SK-N-SH (cell line): ENCODE results near the gene CAPN3. TPM values are rescaled to one million over a fixed set of nuclear protein-coding genes. Genes with fewer than 3 reads are reported as not detected.

Experiments used
- CTCF ChIA-PET: fragments of 300-600, 350-600 bp; formaldehyde crosslinking; extraction: SDS; loops from one replicate; lab custom pipeline; 2021; lab: Yijun Ruan, JAX
- POLR2A ChIA-PET: fragments of 350-600 bp; sonication (Branson Sonifier 250); formaldehyde crosslinking; extraction: SDS; loops from one replicate; lab custom pipeline; 2020; ENCODE audit warnings: antibody characterized with exemption, inconsistent platforms; lab: Yijun Ruan, JAX
- DNase-seq: peaks from one replicate; pipeline ENCODE4 v3.0.0; 2012
- H2AFZ ChIP-seq: fragments of 200-600 bp; sonication (generic); 2 replicates; pipeline ENCODE4 v1.8.1; 2016; ENCODE audit warnings: antibody characterized with exemption, mild to moderate bottlenecking, low read depth
- H3F3A ChIP-seq: fragments of 200-600 bp; sonication (generic); replicated peaks from 2 replicates; pipeline ENCODE3; 2016; ENCODE audit warnings: antibody characterized with exemption, mild to moderate bottlenecking; ENCODE audit not compliant: insufficient read depth
- H3K27ac ChIP-seq, 2 experiments: fragments of 200-500 bp in 1 of 2; fragments of 200-600 bp in 1 of 2; sonication (Bioruptor generic) in 1 of 2; sonication (generic), shearing (Covaris generic) in 1 of 2; 2 replicates each; pipeline versions ENCODE4 v1.5.1 to v1.6.1; 2014 to 2016; ENCODE audit warnings: low read depth in 2 of 2, inconsistent platforms in 1 of 2, low read length in 1 of 2, mild to moderate bottlenecking in 1 of 2, mixed read lengths in 1 of 2
- H3K27me3 ChIP-seq: fragments of 200-600 bp; sonication (generic), shearing (Covaris generic); 2 replicates; pipeline ENCODE4 v1.6.1; 2016; ENCODE audit warnings: mixed run types; ENCODE audit not compliant: insufficient read depth
- H3K36me3 ChIP-seq, 2 experiments: fragments of 200-500 bp in 1 of 2; fragments of 200-600 bp in 1 of 2; sonication (Bioruptor generic) in 1 of 2; sonication (generic) in 1 of 2; replicated peaks in 1 of 2; 2 replicates each; pipeline versions ENCODE3 to v1.5.1; 2014 to 2016; ENCODE audit warnings: low read length in 1 of 2, mild to moderate bottlenecking in 1 of 2; ENCODE audit not compliant: insufficient read depth in 2 of 2, control insufficient read depth in 1 of 2
- H3K4me1 ChIP-seq, 2 experiments: fragments of 200-500 bp in 1 of 2; fragments of 200-600 bp in 1 of 2; sonication (Bioruptor generic) in 1 of 2; sonication (generic), shearing (Covaris generic) in 1 of 2; 2 replicates each; pipeline versions ENCODE4 v1.5.1 to v1.6.1; 2014 to 2016; ENCODE audit warnings: low read depth in 1 of 2, low read length in 1 of 2, mixed run types in 1 of 2; ENCODE audit not compliant: insufficient read depth in 2 of 2, control insufficient read depth in 1 of 2
- H3K4me2 ChIP-seq: fragments of 200-600 bp; sonication (generic), shearing (Covaris generic); 2 replicates; pipeline ENCODE4 v1.6.1; 2017; ENCODE audit warnings: mixed run types
- H3K4me3 ChIP-seq, 2 experiments: fragments of 200-500 bp in 1 of 2; fragments of 200-600 bp in 1 of 2; sonication (Bioruptor generic) in 1 of 2; sonication (generic), shearing (Covaris generic) in 1 of 2; 2 replicates each; pipeline versions ENCODE4 v1.5.1 to v1.8.1; 2014 to 2016; ENCODE audit warnings: low read depth in 2 of 2, inconsistent platforms in 1 of 2, low read length in 1 of 2, mild to moderate bottlenecking in 1 of 2, mixed read lengths in 1 of 2, moderate library complexity in 1 of 2
- H3K79me2 ChIP-seq: fragments of 200-600 bp; sonication (generic); 2 replicates; pipeline ENCODE4 v1.8.1; 2017; ENCODE audit warnings: mild to moderate bottlenecking; ENCODE audit not compliant: insufficient read depth
- H3K9ac ChIP-seq: fragments of 200-600 bp; sonication (generic); 2 replicates; pipeline ENCODE4 v1.6.1; 2017; ENCODE audit warnings: mixed run types
- H3K9me2 ChIP-seq: fragments of 200-600 bp; sonication (generic); 2 replicates; pipeline ENCODE4 v1.6.1; 2017; ENCODE audit warnings: mixed run types
- H3K9me3 ChIP-seq: fragments of 200-600 bp; sonication (generic); 2 replicates; pipeline ENCODE4 v1.6.1; 2017; ENCODE audit warnings: mixed run types, mild to moderate bottlenecking, moderate library complexity
- H4K20me1 ChIP-seq: fragments of 200-600 bp; sonication (generic); 2 replicates; pipeline ENCODE4 v1.6.1; 2017; ENCODE audit warnings: mild to moderate bottlenecking, mixed run types; ENCODE audit not compliant: insufficient read depth
- EP300 ChIP-seq, 2 experiments: IDR thresholded peaks; 2 replicates each; pipeline versions ENCODE4 v1.4.0 to v1.6.1; 2012; ENCODE audit warnings: borderline replicate concordance in 1 of 2, low read depth in 1 of 2, low read length in 1 of 2
- FOSL2 ChIP-seq: IDR thresholded peaks from 2 replicates; pipeline ENCODE4 v1.4.0; 2012; ENCODE audit warnings: low read depth, mild to moderate bottlenecking, moderate library complexity, borderline replicate concordance
- FOXJ3 ChIP-seq: sonication (generic); formaldehyde crosslinking; IDR thresholded peaks from 2 replicates; pipeline ENCODE4 v1.5.1; 2020; ENCODE audit warnings: mild to moderate bottlenecking, missing genetic modification reagents
- GATA2 ChIP-seq: sonication (generic); formaldehyde crosslinking; IDR thresholded peaks from 2 replicates; pipeline ENCODE4 v1.5.0; 2020; ENCODE audit warnings: mild to moderate bottlenecking, missing genetic modification reagents
- JUND ChIP-seq: IDR thresholded peaks from 2 replicates; pipeline ENCODE4 v1.4.0; 2012
- MAX ChIP-seq: IDR thresholded peaks from 2 replicates; pipeline ENCODE4 v1.4.0; 2012; ENCODE audit warnings: low read depth
- PBX3 ChIP-seq: IDR thresholded peaks from 2 replicates; pipeline ENCODE4; 2012
- POLR2AphosphoS5 ChIP-seq: IDR thresholded peaks from 2 replicates; pipeline ENCODE4 v1.6.1; 2012; ENCODE audit warnings: low read depth, low read length
- REST ChIP-seq: IDR thresholded peaks from 2 replicates; pipeline ENCODE4 v1.6.1; 2012; ENCODE audit warnings: mild to moderate bottlenecking, low read depth, low read length, moderate library complexity
- RFX5 ChIP-seq: IDR thresholded peaks from 2 replicates; pipeline ENCODE4 v1.6.1; 2012; ENCODE audit warnings: mild to moderate bottlenecking, improper control_type of control experiment, low read length
- TAF1 ChIP-seq: IDR thresholded peaks from 2 replicates; pipeline ENCODE4 v1.6.1; 2012; ENCODE audit warnings: low read depth, mild to moderate bottlenecking, low read length, moderate library complexity, borderline replicate concordance
- TCF12 ChIP-seq: IDR thresholded peaks from 2 replicates; pipeline ENCODE4 v1.4.0; 2012
- TEAD4 ChIP-seq: IDR thresholded peaks from 2 replicates; pipeline ENCODE4 v1.4.0; 2012; ENCODE audit warnings: mild to moderate bottlenecking, borderline replicate concordance; ENCODE audit not compliant: insufficient read depth
- WGBS: methylation state at CpG from one replicate; pipeline ENCODE4 v1.1.6; 2017; ENCODE audit warnings: low lambda C conversion rate; 5-methylcytosine and 5-hydroxymethylcytosine counted together
- polyA plus RNA-seq, 3 experiments: library from polyadenylated mRNA; depleted of rRNA; stranded (reverse); fragments of >200 nt; gene quantifications; 2 replicates each; pipeline ENCODE4 v1.2.3, GENCODE V29; 2012

CAPN3 gene
- polyA plus RNA-seq, 1 of the 3 experiments (the other 2 are of a cell fraction): 1.8 TPM

GRCh38 chr15:42348083-42348482 lies 11.2 kb upstream of the CAPN3 start:
- peak overlapping the region; percentile 33; the same call in 1 of the 2 replicates for H2AFZ ChIP-seq
- no peaks in the 10 kb centered on the region for H4K20me1 ChIP-seq
- POLR2A ChIA-PET: no interaction called here
- no peaks in the 10 kb centered on the region for H3K79me2 ChIP-seq
- no peaks in the 10 kb centered on the region for H3K9me2 ChIP-seq
- H3K4me3 ChIP-seq: no peak overlapping the region
- H3K4me2 ChIP-seq: 0 out of 2 replicates have a peak overlapping the region, but pooled peaks have one; percentile 1
- H3K27ac ChIP-seq: peak overlapping the region in 1 of 2 experiments; percentile 86; a peak in 3 of 4 replicates
- H3K4me1 ChIP-seq: peaks cover 0 to 10% of the 10 kb centered on the region in 2 experiments; a peak in 2 of 4 replicates
- WGBS: 15% methylated on average over 5 of the region's 5 CpGs
- H3K36me3 ChIP-seq: peaks cover 0 to 2% of the 10 kb centered on the region in 2 experiments
- CTCF ChIA-PET: interaction anchor here (0.7 kb wide), 1 partner anchor 75 kb away, joined by 3 read pairs; the partner anchor contains the start of genes GANC and TMEM87A
- peak overlapping the region; percentile 9; the same call in 1 of the 2 replicates for H3K9ac ChIP-seq
- TF ChIP-seq JUND (peak; percentile 82), FOXJ3 (CRISPR knock-in tag) (no peak), EP300 (IDR thresholded peaks at IDR 0.05; ENCODE audit: borderline replicate concordance in 1 of 2, low read depth in 1 of 2, low read length in 1 of 2) (peak in 1 of 2 experiments; percentile 67; a peak in 2 of 4 replicates), TAF1 (no peak), GATA2 (CRISPR knock-in tag) (no peak), PBX3 (peak; percentile 83), RFX5 (no peak), FOSL2 (peak; percentile 93), TEAD4 (peak; percentile 54; the same call in 1 of the 2 replicates), POLR2AphosphoS5 (peak; percentile 56; the same call in 1 of the 2 replicates), TCF12 (peak; percentile 90), REST (no peak), MAX (peak; percentile 30; the same call in 1 of the 2 replicates)
- no peaks in the 10 kb centered on the region for H3K9me3 ChIP-seq
- peaks cover 35% of the 10 kb centered on the region for H3F3A ChIP-seq
- no peak for DNase-seq
- H3K27me3 ChIP-seq: no peaks in the 10 kb centered on the region
